Neural progenitor cell (in vitro differentiated cells): ENCODE measurements around the gene GMNN. TPM values are rescaled to one million over a fixed set of nuclear protein-coding genes. Genes with fewer than 3 reads are reported as not detected.

Experiments used
- DNase-seq: peaks from one replicate; pipeline ENCODE4 v3.0.0-alpha.2; 2016; ENCODE audit warnings: low spot score
- H2AFZ ChIP-seq: fragments of 200-600 bp; sonication (generic); replicated peaks from 2 replicates; pipeline ENCODE4 v1.6.1; 2016; ENCODE audit warnings: antibody characterized with exemption
- H3F3A ChIP-seq: fragments of 200-600 bp; sonication (generic); 2 replicates; pipeline ENCODE4 v1.6.1; 2016; ENCODE audit warnings: antibody characterized with exemption, low read depth
- H3K27ac ChIP-seq: fragments of 200-600 bp; sonication (generic); 2 replicates; pipeline ENCODE4 v1.5.1; 2016; ENCODE audit warnings: mild to moderate bottlenecking
- H3K27me3 ChIP-seq: fragments of 200-600 bp; sonication (generic); 2 replicates; pipeline ENCODE4 v1.6.1; 2016; ENCODE audit warnings: mild to moderate bottlenecking, moderate library complexity
- H3K36me3 ChIP-seq: fragments of 200-600 bp; sonication (generic); 2 replicates; pipeline ENCODE4 v1.5.1; 2016
- H3K4me1 ChIP-seq: fragments of 200-600 bp; sonication (generic); 2 replicates; pipeline ENCODE4 v1.6.1; 2016; ENCODE audit warnings: mixed run types
- H3K4me2 ChIP-seq: fragments of 200-600 bp; sonication (generic); 2 replicates; pipeline ENCODE4 v1.6.1; 2016
- H3K4me3 ChIP-seq: fragments of 200-600 bp; sonication (generic); 2 replicates; pipeline ENCODE4 v1.5.1; 2016
- H3K79me2 ChIP-seq: fragments of 200-600 bp; sonication (generic); 2 replicates; pipeline ENCODE4 v1.6.1; 2016; ENCODE audit warnings: low read depth
- H3K9ac ChIP-seq: fragments of 200-600 bp; sonication (generic); 2 replicates; pipeline ENCODE4 v1.6.1; 2016
- H3K9me3 ChIP-seq: fragments of 200-600 bp; sonication (generic); 2 replicates; pipeline ENCODE4 v1.5.1; 2016; ENCODE audit warnings: low read depth
- H4K20me1 ChIP-seq: fragments of 200-600 bp; sonication (generic); 2 replicates; pipeline ENCODE4 v1.6.1; 2016; ENCODE audit warnings: low read depth
- H3K27ac Mint-ChIP-seq: 3 replicates; pipeline ENCODE4 v1.8.0; 2021; ENCODE audit warnings: mixed read lengths
- H3K27me3 Mint-ChIP-seq: 2 replicates; pipeline ENCODE4 v1.8.0; 2022; ENCODE audit warnings: low read depth, mild to moderate bottlenecking, inconsistent platforms, moderate library complexity, mixed read lengths; ENCODE audit not compliant: insufficient read depth
- H3K36me3 Mint-ChIP-seq: 3 replicates; pipeline ENCODE4 v1.8.0; 2021; ENCODE audit warnings: mixed read lengths
- H3K4me1 Mint-ChIP-seq: 3 replicates; pipeline ENCODE4 v1.8.0; 2021; ENCODE audit warnings: mixed read lengths
- H3K4me3 Mint-ChIP-seq: 3 replicates; pipeline ENCODE4 v1.8.0; 2021; ENCODE audit warnings: mild to moderate bottlenecking, moderate library complexity, mixed read lengths
- H3K9me3 Mint-ChIP-seq: 3 replicates; pipeline ENCODE4 v1.8.0; 2020; ENCODE audit warnings: mixed read lengths
- CTCF ChIP-seq: fragments of 200-600 bp; sonication (generic); IDR thresholded peaks from 2 replicates; pipeline ENCODE4 v1.5.1; 2017; ENCODE audit warnings: antibody characterized with exemption, mild to moderate bottlenecking
- EZH2 ChIP-seq: fragments of 200-600 bp; sonication (generic); IDR thresholded peaks from 2 replicates; pipeline ENCODE4 v1.6.1; 2017; ENCODE audit warnings: antibody characterized with exemption, mild to moderate bottlenecking, moderate library complexity
- EZH2phosphoT487 ChIP-seq: fragments of 200-600 bp; sonication (generic); IDR thresholded peaks from 2 replicates; pipeline ENCODE4 v1.6.1; 2017; ENCODE audit warnings: antibody characterized with exemption
- total RNA-seq: library from RNA; depleted of rRNA; stranded (reverse); fragments of >200 nt; gene quantifications from 2 replicates; pipeline ENCODE4 v1.2.3, GENCODE V29; 2015; ENCODE audit warnings: low replicate concordance

GMNN gene
- total RNA-seq, 1 donor from 2014 or later, result 98.5 TPM

- Histone ChIP-seq H3K4me2 (no peak overlapping the region), H3K9me3 (no peaks in the 10 kb centered on the region), H3K36me3 (no peaks in the 10 kb centered on the region), H3F3A (peaks cover 9% of the 10 kb centered on the region), H3K27me3 (no peaks in the 10 kb centered on the region), H3K4me3 (no peak overlapping the region), H4K20me1 (no peaks in the 10 kb centered on the region), H3K9ac (no peak overlapping the region), H3K4me1 (peaks cover 15% of the 10 kb centered on the region), H3K27ac (no peak overlapping the region), H2AFZ (no peak overlapping the region), H3K79me2 (no peaks in the 10 kb centered on the region)
- DNase-seq, result no peak
- Mint-ChIP-seq H3K36me3 (no peaks in the 10 kb centered on the region), H3K9me3 (no peaks in the 10 kb centered on the region), H3K27ac (no peak overlapping the region), H3K4me3 (no peak overlapping the region), H3K4me1 (peaks cover 5% of the 10 kb centered on the region), H3K27me3 (peaks cover 3% of the 10 kb centered on the region)
- TF ChIP-seq EZH2 (no peak), CTCF (no peak)
Observed at GRCh38 chr6:24822696-24823095, 48.0 kb downstream of the GMNN start.

GRCh38 chr6:24823185-24823584 is 48.4 kb downstream of the GMNN start:
- H3K36me3 Mint-ChIP-seq, result no peaks in the 10 kb centered on the region
- Histone ChIP-seq H4K20me1 (no peaks in the 10 kb centered on the region), H3K4me3 (no peak overlapping the region), H3K27me3 (no peaks in the 10 kb centered on the region), H3K9me3 (no peaks in the 10 kb centered on the region), H3K27ac (no peak overlapping the region), H3K36me3 (no peaks in the 10 kb centered on the region), H2AFZ (no peak overlapping the region), H3K79me2 (no peaks in the 10 kb centered on the region), H3F3A (peaks cover 8% of the 10 kb centered on the region), H3K4me2 (no peak overlapping the region), H3K9ac (no peak overlapping the region), H3K4me1 (peaks cover 13% of the 10 kb centered on the region)
- H3K9me3 Mint-ChIP-seq, result no peaks in the 10 kb centered on the region
- H3K27me3 Mint-ChIP-seq, result peaks cover under 1% of the 10 kb centered on the region
- H3K27ac Mint-ChIP-seq, result no peak overlapping the region
- H3K4me1 Mint-ChIP-seq, result peaks cover 3% of the 10 kb centered on the region
- TF ChIP-seq EZH2phosphoT487 (no peak), EZH2 (no peak)
- DNase-seq, result no peak
- H3K4me3 Mint-ChIP-seq, result no peak overlapping the region

GRCh38 chr6:24824142-24824938 is 49.6 kb downstream of the GMNN start:
- Histone ChIP-seq H3K4me1 (peaks cover 1% of the 10 kb centered on the region), H3K4me3 (no peak overlapping the region), H3K27me3 (no peaks in the 10 kb centered on the region), H3K27ac (no peak overlapping the region), H3K36me3 (no peaks in the 10 kb centered on the region), H3K9ac (no peak overlapping the region), H3K79me2 (no peaks in the 10 kb centered on the region), H2AFZ (no peak overlapping the region), H3K4me2 (no peak overlapping the region), H3F3A (no peaks in the 10 kb centered on the region), H4K20me1 (no peaks in the 10 kb centered on the region), H3K9me3 (no peaks in the 10 kb centered on the region)
- TF ChIP-seq EZH2 (no peak), CTCF (no peak), EZH2phosphoT487 (no peak)
- Mint-ChIP-seq H3K27me3 (no peaks in the 10 kb centered on the region), H3K36me3 (no peaks in the 10 kb centered on the region), H3K9me3 (no peaks in the 10 kb centered on the region), H3K4me3 (no peak overlapping the region), H3K27ac (no peak overlapping the region), H3K4me1 (no peaks in the 10 kb centered on the region)
- DNase-seq, result no peak

GRCh38 chr6:24825130-24825630 is 50.4 kb downstream of the GMNN start:
- DNase-seq, result no peak
- TF ChIP-seq EZH2 (no peak), CTCF (no peak), EZH2phosphoT487 (no peak)
- no peaks in the 10 kb centered on the region for H3K36me3 ChIP-seq
- Mint-ChIP-seq H3K27me3 (no peaks in the 10 kb centered on the region), H3K4me1 (no peaks in the 10 kb centered on the region), H3K9me3 (no peaks in the 10 kb centered on the region), H3K36me3 (no peaks in the 10 kb centered on the region), H3K27ac (no peak overlapping the region), H3K4me3 (no peak overlapping the region)
- H3K9ac ChIP-seq, result no peak overlapping the region
- no peaks in the 10 kb centered on the region for H3K79me2 ChIP-seq
- no peak overlapping the region for H3K4me2 ChIP-seq
- H4K20me1 ChIP-seq, result no peaks in the 10 kb centered on the region
- H2AFZ ChIP-seq, result no peak overlapping the region
- no peak overlapping the region for H3K4me3 ChIP-seq
- H3K27ac ChIP-seq, result no peak overlapping the region
- H3K4me1 ChIP-seq, result no peaks in the 10 kb centered on the region
- no peaks in the 10 kb centered on the region for H3K9me3 ChIP-seq
- no peaks in the 10 kb centered on the region for H3F3A ChIP-seq
- H3K27me3 ChIP-seq, result no peaks in the 10 kb centered on the region
